SU-DHL-6 (cell line): ENCODE measurements around the gene SH3BGRL3.
A peak's percentile ranks its signal among the peaks of the same experiment; 100 is the strongest.

Experiments
- H2AFZ ChIP-seq: fragments of 200-600 bp; sonication (generic); 2 replicates; pipeline ENCODE4 v1.6.1; 2014; ENCODE audit warnings: low read depth, mild to moderate bottlenecking, moderate library complexity, mixed read lengths, antibody characterized with exemption, low read length; ENCODE audit not compliant: severe bottlenecking
- H3F3A ChIP-seq: fragments of 200-600 bp; shearing (Covaris generic); 2 replicates; pipeline ENCODE4 v1.6.0; 2016; ENCODE audit warnings: antibody characterized with exemption, mild to moderate bottlenecking; ENCODE audit not compliant: insufficient read depth
- H3K27ac ChIP-seq: fragments of 200-600 bp; sonication (generic); 2 replicates; pipeline ENCODE4 v1.5.1; 2016; ENCODE audit warnings: low read depth, mild to moderate bottlenecking, low read length, moderate library complexity, mixed read lengths
- H3K27me3 ChIP-seq: fragments of 200-600 bp; sonication (generic), shearing (Covaris generic); 2 replicates; pipeline ENCODE4 v1.6.0; 2014; ENCODE audit warnings: mild to moderate bottlenecking, low read length
- H3K36me3 ChIP-seq: fragments of 200-600 bp; sonication (generic); 2 replicates; pipeline ENCODE4 v1.6.1; 2014; ENCODE audit warnings: mild to moderate bottlenecking, low read length, mixed read lengths
- H3K4me2 ChIP-seq: fragments of 300-600, 200-600 bp; shearing (Covaris generic), sonication (generic); 2 replicates; pipeline ENCODE4 v1.6.0; 2014; ENCODE audit warnings: low read length, low read depth, mild to moderate bottlenecking; ENCODE audit not compliant: poor library complexity, severe bottlenecking
- H3K4me3 ChIP-seq: fragments of 200-600 bp; sonication (generic); 2 replicates; pipeline ENCODE4 v1.5.1; 2014; ENCODE audit warnings: antibody characterized with exemption, low read length, mild to moderate bottlenecking, mixed read lengths; ENCODE audit not compliant: insufficient read depth, poor library complexity, severe bottlenecking
- H3K79me2 ChIP-seq: fragments of 200-600 bp; sonication (generic); 2 replicates; pipeline ENCODE4 v1.6.1; 2014; ENCODE audit warnings: mild to moderate bottlenecking, low read length, moderate library complexity; ENCODE audit not compliant: insufficient read depth
- H3K9ac ChIP-seq: fragments of 200-600 bp; sonication (generic); 2 replicates; pipeline ENCODE4 v1.7.0; 2014; ENCODE audit warnings: mild to moderate bottlenecking, low read length
- H3K9me2 ChIP-seq: fragments of 200-600 bp; sonication (generic); replicated peaks from 2 replicates; pipeline ENCODE4 v1.6.1; 2014; ENCODE audit warnings: low read length; ENCODE audit not compliant: insufficient read depth
- H3K9me3 ChIP-seq: fragments of 200-600 bp; sonication (generic); 2 replicates; pipeline ENCODE4 v1.6.1; 2014; ENCODE audit warnings: low read length, mixed read lengths; ENCODE audit not compliant: insufficient read depth
- H4K20me1 ChIP-seq: fragments of 200-600 bp; sonication (generic); 2 replicates; pipeline ENCODE4 v1.6.1; 2014; ENCODE audit warnings: low read depth, mild to moderate bottlenecking, antibody characterized with exemption, low read length, moderate library complexity, mixed read lengths
- CTCF ChIP-seq: fragments of 200-600 bp; sonication (generic); IDR thresholded peaks from one replicate; pipeline ENCODE4 v1.5.1; 2017; ENCODE audit warnings: antibody characterized with exemption, mild to moderate bottlenecking, low read length, moderate library complexity; ENCODE audit not compliant: insufficient read depth, poor library complexity, severe bottlenecking
- EZH2phosphoT487 ChIP-seq: fragments of 200-600 bp; sonication (generic), shearing (Covaris generic); conservative IDR thresholded peaks from 2 replicates; pipeline ENCODE4 v1.6.1; 2018; ENCODE audit warnings: mild to moderate bottlenecking, antibody characterized with exemption, low read length, moderate library complexity, mixed read lengths

The SH3BGRL3 gene

DNA sequence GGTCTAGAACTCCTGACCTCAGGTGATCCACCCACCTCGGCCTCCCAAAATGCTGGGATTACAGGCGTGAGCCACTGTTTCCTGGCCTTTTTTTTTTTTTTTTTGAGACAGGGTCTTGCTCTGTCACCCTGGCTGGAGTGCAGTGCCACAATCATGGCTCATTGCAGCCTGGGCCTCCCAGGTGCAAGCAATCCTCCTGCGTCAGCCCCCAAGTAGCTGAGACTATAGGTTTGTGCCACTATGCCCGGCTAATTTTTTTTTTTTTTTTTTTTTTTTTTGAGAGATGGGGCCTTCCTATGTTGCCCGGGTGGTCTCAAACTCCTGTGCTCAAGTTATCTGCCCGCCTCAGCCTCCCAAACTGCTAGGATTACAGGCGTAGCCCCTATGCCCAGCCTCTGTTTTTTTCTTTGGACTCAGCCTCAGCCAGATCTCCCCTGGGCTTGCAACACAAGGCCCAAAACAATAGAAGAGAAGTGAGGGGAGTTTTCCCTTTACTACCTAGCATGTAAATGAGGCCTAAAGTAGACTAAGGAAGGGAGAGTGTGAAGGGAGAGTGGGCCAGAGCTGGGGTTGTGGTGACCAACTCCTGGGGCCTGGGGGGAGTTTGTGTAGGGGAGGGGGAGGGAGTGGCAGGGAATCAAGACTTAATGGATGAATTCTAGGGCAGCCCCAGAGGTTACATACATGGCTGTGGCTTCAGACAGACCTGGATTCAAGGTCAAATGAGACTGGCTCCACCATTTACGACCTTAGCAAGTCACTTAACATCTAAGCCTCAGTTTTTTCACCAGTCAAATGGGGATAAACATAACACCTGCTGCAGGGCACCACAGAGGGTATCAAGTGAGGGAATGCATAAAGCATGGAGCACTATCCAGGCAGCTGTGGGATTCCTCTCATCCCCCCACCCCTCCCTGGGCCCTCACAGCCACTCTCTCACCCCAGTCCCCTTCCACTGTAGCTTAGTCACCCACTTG, 36.3 kb downstream of the SH3BGRL3 start:
- no peak for TF ChIP-seq CTCF
- TF ChIP-seq EZH2phosphoT487 = no peak
- Histone ChIP-seq H3F3A (peaks cover 48% of the 10 kb centered on the region), H3K79me2 (peaks cover 20% of the 10 kb centered on the region), H3K9me3 (no peaks in the 10 kb centered on the region), H3K4me3 (peak overlapping the region; percentile 73), H2AFZ (no peak overlapping the region), H3K27me3 (no peaks in the 10 kb centered on the region), H3K36me3 (no peaks in the 10 kb centered on the region), H3K9ac (peak overlapping the region; percentile 89), H3K4me2 (peak overlapping the region; percentile 84), H4K20me1 (no peaks in the 10 kb centered on the region), H3K27ac (peak overlapping the region; percentile 93), H3K9me2 (no peaks in the 10 kb centered on the region)

DNA sequence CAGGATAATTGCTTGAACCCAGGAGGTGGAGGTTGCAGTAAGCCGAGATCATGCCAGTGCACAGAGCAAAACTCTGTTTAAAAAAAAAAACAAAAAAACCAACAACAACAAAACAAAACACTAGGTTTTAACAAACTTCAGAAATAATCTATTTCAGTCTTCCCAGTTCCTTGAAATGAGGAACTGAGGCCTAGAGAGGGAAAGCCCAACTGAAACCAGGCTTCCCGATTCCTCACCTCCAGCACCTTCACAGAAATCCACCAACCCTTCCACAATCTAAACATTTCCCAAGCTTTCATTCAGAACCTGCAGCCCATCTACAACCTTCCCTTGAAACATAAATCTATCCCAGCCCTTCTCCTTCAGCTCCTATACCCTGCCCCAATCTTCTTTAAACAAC, 37.3 kb downstream of the SH3BGRL3 start:
- Histone ChIP-seq H2AFZ (no peak overlapping the region), H3K27ac (peak overlapping the region; percentile 93), H3K9me2 (no peaks in the 10 kb centered on the region), H3F3A (peaks cover 50% of the 10 kb centered on the region), H3K4me2 (peak overlapping the region; percentile 84), H3K79me2 (peaks cover 20% of the 10 kb centered on the region), H4K20me1 (no peaks in the 10 kb centered on the region), H3K9me3 (no peaks in the 10 kb centered on the region), H3K9ac (peak overlapping the region; percentile 89), H3K4me3 (peak overlapping the region; percentile 73), H3K36me3 (peaks cover under 1% of the 10 kb centered on the region; the same call in 1 of the 2 replicates), H3K27me3 (no peaks in the 10 kb centered on the region)
- TF ChIP-seq CTCF (no peak), EZH2phosphoT487 (no peak)

- H3K9ac ChIP-seq = peak within 1 kb of the TSS; percentile 89
- peak within 1 kb of the TSS; percentile 73 for H3K4me3 ChIP-seq
- TF ChIP-seq EZH2phosphoT487 = no peak
- TF ChIP-seq CTCF = no peak
- no peaks in the 10 kb centered on the region for H3K27me3 ChIP-seq
- H3K79me2 ChIP-seq = peaks cover 20% of the 10 kb centered on the region
- no peaks in the 10 kb centered on the region for H3K9me2 ChIP-seq
- no peaks in the 10 kb centered on the region for H3K9me3 ChIP-seq
- H2AFZ ChIP-seq = no peak within 1 kb of the TSS
- peak within 1 kb of the TSS; percentile 84 for H3K4me2 ChIP-seq
- H4K20me1 ChIP-seq = no peaks in the 10 kb centered on the region
- H3K36me3 ChIP-seq = peaks cover 4% of the 10 kb centered on the region; the same call in 1 of the 2 replicates
- peaks cover 50% of the 10 kb centered on the region for H3F3A ChIP-seq
- peak within 1 kb of the TSS; percentile 93 for H3K27ac ChIP-seq
Observed at GRCh38 chr1:26317612-26318337, 37.9 kb downstream of the SH3BGRL3 start, which contains the start of gene CD52. Gene CD52 (plus strand): TSS chr1:26317958. CDS start chr1:26318018, 60 bp downstream.
